Vagina (tissue), 2 donors: ENCODE data around the gene TTLL11.

Experiments used
- CTCF ChIP-seq, 3 experiments: fragments of 450-650 bp in 2 of 3; fragments of 200-600 bp in 1 of 3; sonication (generic) in 1 of 3; IDR thresholded peaks; one replicate each; pipeline ENCODE4 v1.5.1; 2017 to 2019; ENCODE audit warnings: antibody characterized with exemption in 3 of 3, mild to moderate bottlenecking in 2 of 3, moderate library complexity in 2 of 3
- POLR2A ChIP-seq, 2 donors: fragments of 450-650 bp; IDR thresholded peaks; one replicate each; pipeline ENCODE4 v1.6.1; 2017; ENCODE audit warnings: antibody characterized with exemption in 2 of 2, mild to moderate bottlenecking in 2 of 2, moderate library complexity in 2 of 2
- POLR2AphosphoS5 ChIP-seq, 2 donors: sonication (generic); formaldehyde crosslinking; IDR thresholded peaks; one replicate each; pipeline ENCODE4 v1.9.0; 2017; ENCODE audit warnings: antibody characterized with exemption in 2 of 2, mild to moderate bottlenecking in 2 of 2, low read depth in 1 of 2; ENCODE audit not compliant: insufficient read depth in 1 of 2

- TF ChIP-seq CTCF (IDR thresholded peaks at IDR 0.05) (no peak), POLR2A (IDR thresholded peaks at IDR 0.05) (no peak), POLR2AphosphoS5 (IDR thresholded peaks at IDR 0.05; ENCODE audit: insufficient read depth in 1 of 2, low read depth in 1 of 2) (no peak)
Measured at GRCh38 chr9:121785673-121786542, 307.2 kb downstream of the TTLL11 start.
